Thyroid gland (tissue), 4 donors: ENCODE data around the gene CCKAR. TPM values are rescaled to one million over a fixed set of nuclear protein-coding genes. Genes with fewer than 3 reads are reported as not detected.

ENCODE experiments used
- DNase-seq, 2 donors: peaks; one replicate each; pipeline ENCODE4 v3.0.0-alpha.2; 2019
- H3K27ac ChIP-seq, 3 donors: fragments of 200-600 bp; sonication (generic); 1 replicate in 2 of 3; 2 replicates in 1 of 3; pipeline ENCODE4 v1.5.1; 2016 to 2019; ENCODE audit warnings: mild to moderate bottlenecking in 1 of 3, moderate library complexity in 1 of 3
- H3K27me3 ChIP-seq: fragments of 200-600 bp; sonication (generic); one replicate; pipeline ENCODE4 v1.5.1; 2019
- H3K36me3 ChIP-seq, 2 donors: fragments of 200-600 bp; sonication (generic); one replicate each; pipeline ENCODE4 v1.5.1; 2016 to 2019
- H3K4me1 ChIP-seq, 2 donors: fragments of 200-600 bp; sonication (generic); one replicate each; pipeline ENCODE4 v1.5.1; 2017 to 2019
- H3K4me3 ChIP-seq, 3 donors: fragments of 200-600 bp; sonication (generic); replicated peaks in 1 of 3; 1 replicate in 2 of 3; 2 replicates in 1 of 3; pipeline ENCODE4 v1.5.1; 2016; ENCODE audit warnings: mild to moderate bottlenecking in 1 of 3
- H3K9me3 ChIP-seq: fragments of 200-600 bp; sonication (generic); one replicate; pipeline ENCODE4 v1.5.1; 2017
- CTCF ChIP-seq, 6 experiments: fragments of 200-600 bp in 3 of 6; fragments of 450-650 bp in 3 of 6; sonication (generic) in 3 of 6; IDR thresholded peaks; one replicate each; pipeline ENCODE4 v1.5.1; 2016 to 2019; ENCODE audit warnings: antibody characterized with exemption in 6 of 6, mild to moderate bottlenecking in 2 of 6, inconsistent platforms in 1 of 6, moderate library complexity in 1 of 6
- POLR2A ChIP-seq, 2 donors: fragments of 450-650 bp; IDR thresholded peaks; one replicate each; pipeline ENCODE4 v1.6.1; 2017; ENCODE audit warnings: antibody characterized with exemption in 2 of 2, mild to moderate bottlenecking in 2 of 2, moderate library complexity in 1 of 2
- WGBS, 2 donors: methylation state at CpG; one replicate each; pipeline ENCODE4 v1.1.5; 2017; 5-methylcytosine and 5-hydroxymethylcytosine counted together
- intact Hi-C: fragments of 100-400 bp; cut with DNase I; formaldehyde crosslinking; loops from one replicate; pipeline ENCODE4 v1.15.1; 2023
- total RNA-seq, 4 donors: library from RNA; depleted of rRNA; stranded (reverse); fragments of >200 nt; gene quantifications; one replicate each; pipeline ENCODE4 v1.2.3, GENCODE V29; 2016

Gene CCKAR
- total RNA-seq, 4 donors from 2014 or later, result not detected

GRCh38 chr4:26515936-26516335 lies 25.7 kb upstream of the CCKAR start:
- DNase-seq, result no peak
- no peak for TF ChIP-seq POLR2A (IDR thresholded peaks at IDR 0.05)
- no peak for TF ChIP-seq CTCF (IDR thresholded peaks at IDR 0.05)
- Histone ChIP-seq H3K27me3 (no peaks in the 10 kb centered on the region), H3K27ac (no peak overlapping the region), H3K36me3 (no peaks in the 10 kb centered on the region), H3K9me3 (no peaks in the 10 kb centered on the region), H3K4me1 (no peaks in the 10 kb centered on the region), H3K4me3 (no peak overlapping the region)
- intact Hi-C loops, result no loop called here
- 69 to 79% methylated on average over 2 of the region's 2 CpGs for WGBS, 2 donors

- no peaks in the 10 kb centered on the region for H3K27me3 ChIP-seq
- no peaks in the 10 kb centered on the region for H3K4me1 ChIP-seq
- no peak overlapping the region for H3K4me3 ChIP-seq
- intact Hi-C loops, result no loop called here
- DNase-seq, result no peak
- no peaks in the 10 kb centered on the region for H3K36me3 ChIP-seq
- H3K27ac ChIP-seq, result no peak overlapping the region
- TF ChIP-seq CTCF (IDR thresholded peaks at IDR 0.05) (no peak), POLR2A (IDR thresholded peaks at IDR 0.05) (no peak)
- WGBS, 2 donors, result 62 to 70% methylated on average over 3 to 4 of the region's 4 CpGs
- no peaks in the 10 kb centered on the region for H3K9me3 ChIP-seq
Measured at GRCh38 chr4:26510334-26510964, 20.2 kb upstream of the CCKAR start.

- Histone ChIP-seq H3K4me1 (no peaks in the 10 kb centered on the region), H3K27me3 (no peaks in the 10 kb centered on the region), H3K27ac (no peak overlapping the region), H3K9me3 (no peaks in the 10 kb centered on the region), H3K36me3 (no peaks in the 10 kb centered on the region), H3K4me3 (no peak overlapping the region)
- TF ChIP-seq CTCF (IDR thresholded peaks at IDR 0.05), result no peak
- TF ChIP-seq POLR2A (IDR thresholded peaks at IDR 0.05), result no peak
- no peak for DNase-seq
- intact Hi-C loops, result no loop called here
- 73 to 74% methylated on average over 8 of the region's 8 CpGs for WGBS, 2 donors
Measured at GRCh38 chr4:26509681-26510333, 19.5 kb upstream of the CCKAR start.

- Histone ChIP-seq H3K4me3 (no peak overlapping the region), H3K27ac (no peak overlapping the region), H3K27me3 (no peaks in the 10 kb centered on the region), H3K4me1 (no peaks in the 10 kb centered on the region), H3K9me3 (no peaks in the 10 kb centered on the region), H3K36me3 (no peaks in the 10 kb centered on the region)
- no peak for TF ChIP-seq CTCF (IDR thresholded peaks at IDR 0.05)
- no peak for TF ChIP-seq POLR2A (IDR thresholded peaks at IDR 0.05)
- intact Hi-C loops, result no loop called here
- no peak for DNase-seq
- WGBS, 2 donors, result 87 to 88% methylated on average over 4 of the region's 4 CpGs
Measured at GRCh38 chr4:26507286-26507685, 17.0 kb upstream of the CCKAR start.

- no peak for DNase-seq
- no peaks in the 10 kb centered on the region for H3K36me3 ChIP-seq
- H3K9me3 ChIP-seq, result no peaks in the 10 kb centered on the region
- WGBS, 2 donors, result 92 to 96% methylated on average over 4 of the region's 4 CpGs
- TF ChIP-seq POLR2A (IDR thresholded peaks at IDR 0.05) (no peak), CTCF (IDR thresholded peaks at IDR 0.05) (no peak)
- H3K27me3 ChIP-seq, result no peaks in the 10 kb centered on the region
- no peak overlapping the region for H3K4me3 ChIP-seq
- intact Hi-C loops, result no loop called here
- H3K27ac ChIP-seq, result no peak overlapping the region
- no peaks in the 10 kb centered on the region for H3K4me1 ChIP-seq
Measured at GRCh38 chr4:26503844-26504243, 13.6 kb upstream of the CCKAR start.
